Keratinocyte (primary cell): ENCODE measurements around the gene ASB17.

Source experiments
- CTCF ChIP-seq, 3 experiments: IDR thresholded peaks in 1 of 3; conservative IDR thresholded peaks in 1 of 3; optimal IDR thresholded peaks in 1 of 3; 2 replicates in 2 of 3; 3 replicates in 1 of 3; pipeline versions ENCODE3 to v1.5.1; 2011; ENCODE audit warnings: low read length in 3 of 3, mild to moderate bottlenecking in 3 of 3, moderate library complexity in 2 of 3, control low read depth in 1 of 3, inconsistent platforms in 1 of 3; ENCODE audit not compliant: insufficient read depth in 2 of 3; ENCODE audit errors: extremely low read depth in 1 of 3
- EZH2 ChIP-seq: IDR thresholded peaks from one replicate; pipeline ENCODE4 v1.6.1; 2012; ENCODE audit warnings: inconsistent platforms, mild to moderate bottlenecking, low read length, moderate library complexity

GRCh38 chr1:75937034-75937433, 4.8 kb upstream of the ASB17 start:
- TF ChIP-seq EZH2 (no peak), CTCF (optimal IDR thresholded peaks at IDR 0.05 in 1 of 3, IDR thresholded peaks at IDR 0.05 in 1 of 3, conservative IDR thresholded peaks at IDR 0.05 in 1 of 3; ENCODE audit: extremely low read depth in 1 of 3, insufficient read depth in 2 of 3, low read length in 3 of 3) (no peak)
